ENCODE results near the gene DCLRE1B.

DNA sequence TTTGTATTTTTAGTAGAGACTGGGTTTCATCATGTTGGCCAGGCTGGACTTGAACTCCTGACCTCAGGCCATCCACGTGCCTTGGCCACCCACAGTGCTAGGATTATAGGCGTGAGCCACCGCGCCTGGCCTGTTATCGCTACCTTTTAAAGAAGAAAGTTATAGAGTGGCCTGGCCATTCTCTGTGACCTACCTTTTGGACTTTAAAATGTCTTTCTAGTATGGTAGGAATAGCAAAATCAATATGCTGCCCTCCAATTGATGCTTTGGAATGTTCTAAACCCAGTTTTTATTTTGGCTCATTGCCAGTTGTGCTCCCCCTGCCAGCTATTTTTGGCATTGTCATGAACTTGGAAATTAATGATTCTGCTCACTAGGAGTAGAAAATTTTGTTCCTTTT lies 43.9 kb downstream of the DCLRE1B start:
- TF ChIP-seq GATA3 (IDR thresholded peaks at IDR 0.05; ENCODE audit: low read depth, low read length) (no peak), GATA2 (IDR thresholded peaks at IDR 0.05; ENCODE audit: low read depth, low read length) (no peak)

Measured in SH-SY5Y (cell line).